Smooth muscle cell (in vitro differentiated cells): ENCODE results near the gene MAML3. TPM values are rescaled to one million over a fixed set of nuclear protein-coding genes. Genes with fewer than 3 reads are reported as not detected.
A peak's percentile ranks its signal among the peaks of the same experiment; 100 is the strongest.

Experiments used
- DNase-seq: peaks from one replicate; lab custom pipeline; 2025; ENCODE audit not compliant: unreplicated experiment; lab: John Stamatoyannopoulos, UW
- H2AFZ ChIP-seq: fragments of 200-600 bp; sonication (generic); 2 replicates; pipeline ENCODE4 v1.6.0; 2016; ENCODE audit warnings: antibody characterized with exemption, low read depth, mild to moderate bottlenecking
- H3F3A ChIP-seq: fragments of 200-600 bp; sonication (generic); 2 replicates; pipeline ENCODE4 v1.6.0; 2017; ENCODE audit warnings: antibody characterized with exemption, low read depth
- H3K27ac ChIP-seq: fragments of 200-600 bp; sonication (generic); 2 replicates; pipeline ENCODE4 v1.5.1; 2016; ENCODE audit warnings: low read depth, mild to moderate bottlenecking
- H3K27me3 ChIP-seq: fragments of 200-600 bp; sonication (generic); 2 replicates; pipeline ENCODE4 v1.6.1; 2016; ENCODE audit warnings: low read depth, mild to moderate bottlenecking
- H3K36me3 ChIP-seq: fragments of 200-600 bp; sonication (generic); 2 replicates; pipeline ENCODE4 v1.5.1; 2016; ENCODE audit warnings: low read depth
- H3K4me1 ChIP-seq: fragments of 200-600 bp; sonication (generic); 2 replicates; pipeline ENCODE4 v1.5.1; 2016; ENCODE audit warnings: low read depth
- H3K4me2 ChIP-seq: fragments of 200-600 bp; sonication (generic); 2 replicates; pipeline ENCODE4 v1.6.0; 2016; ENCODE audit warnings: mild to moderate bottlenecking
- H3K4me3 ChIP-seq: fragments of 200-600 bp; sonication (generic); 2 replicates; pipeline ENCODE4 v1.5.1; 2016; ENCODE audit warnings: mild to moderate bottlenecking
- H3K79me2 ChIP-seq: fragments of 200-600 bp; sonication (generic); 2 replicates; pipeline ENCODE4 v1.6.0; 2016; ENCODE audit warnings: low read depth, mild to moderate bottlenecking
- H3K9ac ChIP-seq: fragments of 200-600 bp; sonication (generic); 2 replicates; pipeline ENCODE4 v1.6.0; 2016; ENCODE audit warnings: low read depth
- H3K9me3 ChIP-seq: fragments of 200-600 bp; sonication (generic); replicated peaks from 2 replicates; pipeline ENCODE4 v1.5.1; 2016; ENCODE audit warnings: low read depth
- H4K20me1 ChIP-seq: fragments of 200-600 bp; sonication (generic); 2 replicates; pipeline ENCODE4 v1.6.0; 2016; ENCODE audit warnings: low read depth
- WGBS: methylation state at CpG from one replicate; pipeline ENCODE4 v1.1.7; 2016; ENCODE audit warnings: low lambda C conversion rate; 5-methylcytosine and 5-hydroxymethylcytosine counted together
- polyA plus RNA-seq: library from polyadenylated mRNA; unstranded; fragments of >200 nt; fragmentation: Nextera tagmentation; extraction: Ambion mirVana; gene quantifications from 2 replicates; pipeline ENCODE4 v1.2.1, GENCODE V29; 2016
- total RNA-seq: library from RNA; depleted of rRNA; stranded (reverse); fragments of >200 nt; gene quantifications from 2 replicates; pipeline ENCODE4 v1.2.3, GENCODE V29; 2014
- TF ChIP-seq, protein P1 (sequence below): fragments of 200-600 bp; sonication (generic); IDR thresholded peaks from 2 replicates; pipeline ENCODE4 v1.5.1; 2017; ENCODE audit warnings: borderline replicate concordance, mild to moderate bottlenecking, antibody characterized with exemption; ENCODE audit not compliant: insufficient read depth, poor library complexity, severe bottlenecking

MAML3 gene
- total and polyA plus RNA-seq, 2 experiments from 2014 or later: 4.9 to 12.6 TPM

DNA sequence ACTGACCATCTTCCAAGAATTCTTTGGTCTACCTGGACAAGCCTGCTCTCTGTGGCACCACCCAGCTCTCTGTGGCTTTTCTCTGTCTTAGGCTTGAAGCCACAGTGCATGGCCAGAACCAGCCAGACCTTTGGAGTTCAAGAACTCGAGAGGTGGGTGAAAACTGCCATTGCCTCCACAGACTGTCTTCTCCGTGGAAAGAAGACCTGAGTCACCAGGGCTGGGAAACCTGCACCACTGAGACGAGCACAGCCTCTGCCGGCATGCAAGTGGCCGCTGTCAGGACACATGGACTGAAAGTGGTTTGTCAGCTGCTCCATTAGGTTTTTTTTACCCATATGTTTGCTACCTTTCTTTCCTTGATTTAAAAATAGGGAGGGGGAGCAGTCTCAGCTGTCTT is 413.9 kb downstream of the MAML3 start:
- TF ChIP-seq, protein P1, sequence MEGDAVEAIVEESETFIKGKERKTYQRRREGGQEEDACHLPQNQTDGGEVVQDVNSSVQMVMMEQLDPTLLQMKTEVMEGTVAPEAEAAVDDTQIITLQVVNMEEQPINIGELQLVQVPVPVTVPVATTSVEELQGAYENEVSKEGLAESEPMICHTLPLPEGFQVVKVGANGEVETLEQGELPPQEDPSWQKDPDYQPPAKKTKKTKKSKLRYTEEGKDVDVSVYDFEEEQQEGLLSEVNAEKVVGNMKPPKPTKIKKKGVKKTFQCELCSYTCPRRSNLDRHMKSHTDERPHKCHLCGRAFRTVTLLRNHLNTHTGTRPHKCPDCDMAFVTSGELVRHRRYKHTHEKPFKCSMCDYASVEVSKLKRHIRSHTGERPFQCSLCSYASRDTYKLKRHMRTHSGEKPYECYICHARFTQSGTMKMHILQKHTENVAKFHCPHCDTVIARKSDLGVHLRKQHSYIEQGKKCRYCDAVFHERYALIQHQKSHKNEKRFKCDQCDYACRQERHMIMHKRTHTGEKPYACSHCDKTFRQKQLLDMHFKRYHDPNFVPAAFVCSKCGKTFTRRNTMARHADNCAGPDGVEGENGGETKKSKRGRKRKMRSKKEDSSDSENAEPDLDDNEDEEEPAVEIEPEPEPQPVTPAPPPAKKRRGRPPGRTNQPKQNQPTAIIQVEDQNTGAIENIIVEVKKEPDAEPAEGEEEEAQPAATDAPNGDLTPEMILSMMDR: no peak
- Histone ChIP-seq H3K36me3 (no peaks in the 10 kb centered on the region), H3K27ac (peak overlapping the region; percentile 73), H3F3A (peaks cover 22% of the 10 kb centered on the region), H4K20me1 (no peaks in the 10 kb centered on the region), H2AFZ (no peak overlapping the region), H3K9me3 (no peaks in the 10 kb centered on the region), H3K9ac (peak overlapping the region; percentile 7), H3K4me2 (peak overlapping the region; percentile 68), H3K79me2 (no peaks in the 10 kb centered on the region), H3K27me3 (no peaks in the 10 kb centered on the region), H3K4me3 (no peak overlapping the region), H3K4me1 (peaks cover 28% of the 10 kb centered on the region)
- DNase-seq: no peak
- WGBS: 20% methylated on average over 5 of the region's 5 CpGs

DNA sequence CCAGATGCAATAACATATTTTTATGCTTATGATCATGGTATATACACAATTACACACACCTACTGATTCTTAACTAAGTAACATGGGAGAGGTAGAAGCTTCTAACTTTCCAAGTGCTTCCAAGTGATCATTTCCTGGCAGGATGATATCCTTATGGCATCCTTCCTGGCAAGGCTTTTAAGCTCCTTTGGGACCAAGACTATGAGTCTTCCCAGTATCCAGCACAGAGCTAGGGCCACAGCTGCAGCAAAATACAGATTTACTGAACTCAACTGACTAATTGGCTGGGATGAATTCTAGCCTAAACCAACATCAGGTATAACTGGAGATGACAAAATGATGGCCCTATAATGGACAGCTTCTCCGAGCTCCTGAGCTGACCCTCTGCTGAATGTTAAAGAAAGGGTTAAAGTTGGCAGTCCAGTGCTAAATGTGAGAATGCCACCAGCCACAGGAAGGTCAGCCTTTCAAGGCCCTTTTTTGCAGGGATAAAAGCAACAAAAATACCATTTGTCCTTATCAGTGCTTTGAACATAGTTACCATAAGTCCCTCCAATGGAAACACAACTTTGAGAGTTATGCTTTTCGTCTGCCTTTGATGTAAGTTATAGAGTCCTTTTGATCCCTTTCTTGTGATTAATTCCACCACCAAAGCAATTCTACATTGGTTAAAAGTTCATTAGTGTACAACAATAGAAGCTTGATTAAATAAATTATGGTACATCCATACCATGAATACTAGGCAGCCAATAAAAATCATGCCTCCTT is 415.0 kb downstream of the MAML3 start:
- H3K9me3 ChIP-seq: no peaks in the 10 kb centered on the region
- no peak for DNase-seq

DNA sequence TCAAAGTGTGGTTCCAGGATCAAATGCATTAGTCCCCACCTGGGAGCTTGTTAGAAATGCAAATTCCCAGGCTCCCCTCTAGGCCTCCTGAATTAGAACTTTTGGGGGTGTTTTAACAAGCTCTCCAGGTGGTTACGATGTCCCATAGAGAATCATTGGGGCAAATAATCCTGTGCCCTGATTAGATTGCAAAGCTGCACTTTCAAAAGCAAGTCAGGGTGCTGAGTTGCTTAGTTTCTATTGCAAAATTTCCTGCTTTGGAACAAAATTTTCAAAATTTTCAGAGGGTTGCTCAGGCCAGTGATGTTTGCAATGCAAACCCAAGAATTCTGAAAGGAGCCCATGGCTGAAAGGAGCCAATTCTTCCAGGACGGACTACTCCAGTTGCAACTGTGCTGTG is 417.3 kb downstream of the MAML3 start:
- H3K36me3 ChIP-seq: no peaks in the 10 kb centered on the region
- H3F3A ChIP-seq: peaks cover 22% of the 10 kb centered on the region
- no peak overlapping the region for H3K4me3 ChIP-seq
- H3K4me1 ChIP-seq: peaks cover 37% of the 10 kb centered on the region
- H3K27me3 ChIP-seq: no peaks in the 10 kb centered on the region
- no peak overlapping the region for H3K9ac ChIP-seq
- H3K4me2 ChIP-seq: no peak overlapping the region
- WGBS: 91% methylated on average over 2 of the region's 2 CpGs
- peak overlapping the region; percentile 98 for H3K27ac ChIP-seq
- no peaks in the 10 kb centered on the region for H4K20me1 ChIP-seq
- no peak for DNase-seq
- peaks cover 3% of the 10 kb centered on the region for H3K79me2 ChIP-seq
- TF ChIP-seq, protein P1: no peak
- no peak overlapping the region for H2AFZ ChIP-seq
- H3K9me3 ChIP-seq: no peaks in the 10 kb centered on the region

More for the DNA sequence above, 415.0 kb downstream of the MAML3 start:
- Histone ChIP-seq H3F3A (peaks cover 22% of the 10 kb centered on the region), H3K79me2 (no peaks in the 10 kb centered on the region), H3K4me1 (peaks cover 33% of the 10 kb centered on the region), H4K20me1 (no peaks in the 10 kb centered on the region), H3K27ac (peak overlapping the region; percentile 73), H3K27me3 (no peaks in the 10 kb centered on the region), H3K9ac (no peak overlapping the region), H3K4me2 (no peak overlapping the region), H2AFZ (no peak overlapping the region), H3K4me3 (no peak overlapping the region), H3K36me3 (no peaks in the 10 kb centered on the region)
- WGBS: 71% methylated on average over 2 of the region's 2 CpGs
- TF ChIP-seq, protein P1: no peak

DNA sequence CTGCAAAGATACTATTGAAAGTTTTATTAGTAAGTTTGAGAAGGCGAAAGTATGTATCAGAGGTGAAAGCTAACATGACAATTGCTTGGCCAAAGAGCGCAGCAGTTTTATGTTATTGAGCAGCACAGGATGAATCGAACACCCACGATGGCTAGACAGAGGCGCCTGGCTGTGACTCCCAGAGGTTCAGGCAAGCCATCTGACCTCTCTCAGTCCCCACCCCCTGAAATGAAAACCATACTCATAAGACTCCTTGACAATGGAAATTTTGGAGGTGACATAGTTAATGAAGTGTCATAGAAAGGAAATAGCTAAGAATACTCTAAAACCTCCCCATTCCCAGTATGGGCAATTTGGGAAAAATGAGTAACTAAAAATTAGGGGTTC is 417.7 kb downstream of the MAML3 start:
- Histone ChIP-seq H3K27ac (peak overlapping the region; percentile 98), H3K9ac (peak overlapping the region; percentile 94), H3K36me3 (no peaks in the 10 kb centered on the region), H3K27me3 (no peaks in the 10 kb centered on the region), H3K79me2 (peaks cover 3% of the 10 kb centered on the region), H3K9me3 (no peaks in the 10 kb centered on the region), H4K20me1 (no peaks in the 10 kb centered on the region), H3K4me1 (peaks cover 37% of the 10 kb centered on the region), H3K4me2 (peak overlapping the region; percentile 87), H3K4me3 (peak overlapping the region; percentile 49), H3F3A (peaks cover 22% of the 10 kb centered on the region), H2AFZ (peak overlapping the region; percentile 39)
- no peak for DNase-seq
- TF ChIP-seq, protein P1: no peak
- WGBS: 48% methylated on average over 5 of the region's 5 CpGs
